GM12864 (cell line): Measurements from ENCODE around the gene RXFP3.

Experiments
- DNase-seq: peaks from one replicate; pipeline ENCODE4 v3.0.0-alpha.2; 2011; ENCODE audit warnings: low read depth
- H3K4me3 ChIP-seq: 2 replicates; pipeline ENCODE4 v1.5.1; 2011; ENCODE audit warnings: mild to moderate bottlenecking, low read depth, low read length, control low read depth
- CTCF ChIP-seq: IDR thresholded peaks from 2 replicates; pipeline ENCODE4 v1.5.1; 2011; ENCODE audit warnings: low read depth, mild to moderate bottlenecking, moderate library complexity, low read length, control low read depth, inconsistent platforms; ENCODE audit errors: missing control alignments

RXFP3 gene

GRCh38 chr5:33936004-33936380, 194 bp upstream of the RXFP3 start:
- TF ChIP-seq CTCF = peak; percentile 15
- H3K4me3 ChIP-seq = no peak overlapping the region
- no peak for DNase-seq

- no peak overlapping the region for H3K4me3 ChIP-seq
- no peak for TF ChIP-seq CTCF
- no peak for DNase-seq
These were observed 976 bp downstream of the RXFP3 start for GRCh38 chr5:33937017-33937706.

GRCh38 chr5:33937707-33938506, 1.7 kb downstream of the RXFP3 start:
- no peak overlapping the region for H3K4me3 ChIP-seq
- no peak for DNase-seq
- no peak for TF ChIP-seq CTCF

GRCh38 chr5:33938507-33938796, 2.3 kb downstream of the RXFP3 start:
- no peak for TF ChIP-seq CTCF
- no peak overlapping the region for H3K4me3 ChIP-seq
- DNase-seq = no peak

- no peak for DNase-seq
- H3K4me3 ChIP-seq = no peak overlapping the region
- no peak for TF ChIP-seq CTCF
These were observed 2.7 kb downstream of the RXFP3 start for GRCh38 chr5:33938881-33939280.

- no peak for TF ChIP-seq CTCF
- no peak for DNase-seq
- no peak overlapping the region for H3K4me3 ChIP-seq
These were observed 3.5 kb downstream of the RXFP3 start for GRCh38 chr5:33939556-33940262.

GRCh38 chr5:33941090-33941489, 4.9 kb downstream of the RXFP3 start:
- no peak overlapping the region for H3K4me3 ChIP-seq
- TF ChIP-seq CTCF = no peak
- no peak for DNase-seq
